Caco-2 (cell line): ENCODE data around the gene PLOD1. TPM values are rescaled to one million over a fixed set of nuclear protein-coding genes. Genes with fewer than 3 reads are reported as not detected.
A peak's percentile ranks its signal among the peaks of the same experiment; 100 is the strongest.
"Not testable (repeated sequence)": the region's sequence is repeated elsewhere in the genome, so short reads cannot be mapped to it uniquely, and the experiment has no call there.

Source experiments
- BruUV-seq: library from RNA; stranded (reverse); fragments of 400-500 nt; replicated peaks from 2 replicates; lab custom pipeline; 2021; lab: Mats Ljungman, UMichigan
- CTCF ChIA-PET: fragments of 300-600 bp; sonication (Branson Sonifier 250); formaldehyde crosslinking; loops from one replicate; lab custom pipeline; 2022; ENCODE audit warnings: antibody characterized with exemption; lab: Charles Lee
- POLR2A ChIA-PET: fragments of 300-600 bp; sonication (Branson Sonifier 250); formaldehyde crosslinking; loops from one replicate; lab custom pipeline; 2022; ENCODE audit warnings: antibody characterized with exemption; lab: Charles Lee
- DNase-seq, 2 experiments: peaks; one replicate each; pipeline versions ENCODE4 v3.0.0 to v3.0.0-alpha.2; 2020 to 2022
- H3K27me3 ChIP-seq: replicated peaks from 2 replicates; pipeline ENCODE4 v1.6.0; 2011; ENCODE audit warnings: low read length; ENCODE audit not compliant: control insufficient read depth, insufficient read depth
- H3K36me3 ChIP-seq: 2 replicates; pipeline ENCODE4 v1.5.1; 2011; ENCODE audit warnings: low read length; ENCODE audit not compliant: control insufficient read depth, insufficient read depth
- H3K4me1 ChIP-seq: fragments of 250-450 bp; sonication (Bioruptor Pico); 2 replicates; pipeline ENCODE4 v1.5.1; 2020; ENCODE audit warnings: mild to moderate bottlenecking
- H3K4me3 ChIP-seq: 2 replicates; pipeline ENCODE4 v1.5.1; 2011; ENCODE audit warnings: low read depth, mild to moderate bottlenecking, control low read depth, low read length
- H3K9me3 ChIP-seq: fragments of 250-450 bp; sonication (Bioruptor Pico); 2 replicates; pipeline ENCODE4 v1.5.1; 2020; ENCODE audit warnings: mild to moderate bottlenecking, moderate library complexity
- H3K27ac Mint-ChIP-seq: one replicate; pipeline ENCODE4 v1.8.0; 2022; ENCODE audit warnings: mixed read lengths; ENCODE audit not compliant: unreplicated experiment
- H3K27me3 Mint-ChIP-seq: one replicate; pipeline ENCODE4 v1.8.0; 2022; ENCODE audit warnings: mixed read lengths; ENCODE audit not compliant: insufficient read depth, unreplicated experiment
- H3K36me3 Mint-ChIP-seq: one replicate; pipeline ENCODE4 v1.8.0; 2022; ENCODE audit warnings: mild to moderate bottlenecking, mixed read lengths; ENCODE audit not compliant: insufficient read depth, unreplicated experiment
- H3K4me1 Mint-ChIP-seq: one replicate; pipeline ENCODE4 v1.8.0; 2022; ENCODE audit warnings: low read depth, mixed read lengths; ENCODE audit not compliant: unreplicated experiment
- H3K4me3 Mint-ChIP-seq: one replicate; pipeline ENCODE4 v1.8.0; 2022; ENCODE audit warnings: mild to moderate bottlenecking, moderate library complexity, mixed read lengths; ENCODE audit not compliant: unreplicated experiment
- H3K9me3 Mint-ChIP-seq: one replicate; pipeline ENCODE4 v1.8.0; 2022; ENCODE audit warnings: mixed read lengths; ENCODE audit not compliant: unreplicated experiment
- CTCF ChIP-seq, 2 experiments: fragments of 200-600 bp in 1 of 2; IDR thresholded peaks; 1 replicate in 1 of 2; 2 replicates in 1 of 2; pipeline versions ENCODE4 v1.5.1 to v1.8.0; 2011 to 2022; ENCODE audit warnings: antibody characterized with exemption in 1 of 2, control low read depth in 1 of 2, inconsistent platforms in 1 of 2, low read depth in 1 of 2, low read length in 1 of 2, mild to moderate bottlenecking in 1 of 2, moderate library complexity in 1 of 2; ENCODE audit not compliant: insufficient read depth in 1 of 2, severe bottlenecking in 1 of 2, unreplicated experiment in 1 of 2
- intact Hi-C: fragments of 100-400 bp; cut with micrococcal nuclease; formaldehyde crosslinking; loops from one replicate; pipeline ENCODE4 v1.10.0; 2022; ENCODE audit not compliant: unreplicated experiment
- total RNA-seq: library from RNA; stranded (reverse); gene quantifications from 2 replicates; pipeline ENCODE4 v1.2.3, GENCODE V29; 2022

Gene PLOD1
- total RNA-seq, 1 experiment from 2014 or later = 89.3 TPM

GRCh38 chr1:11906870-11907269, 27.6 kb upstream of the PLOD1 start:
- TF ChIP-seq CTCF (IDR thresholded peaks at IDR 0.05; ENCODE audit: insufficient read depth in 1 of 2, low read depth in 1 of 2, low read length in 1 of 2, severe bottlenecking in 1 of 2, unreplicated experiment in 1 of 2) = no peak
- Mint-ChIP-seq H3K9me3 (no peaks in the 10 kb centered on the region), H3K27ac (no peak overlapping the region), H3K27me3 (peaks cover 5% of the 10 kb centered on the region), H3K4me1 (peaks cover 14% of the 10 kb centered on the region), H3K36me3 (peaks cover 43% of the 10 kb centered on the region), H3K4me3 (no peak overlapping the region)
- CTCF ChIA-PET = no interaction called here
- no peak overlapping the region for H3K4me3 ChIP-seq
- no peaks in the 10 kb centered on the region for H3K9me3 ChIP-seq
- no peak for DNase-seq
- intact Hi-C loops = loop anchor here (5.0 kb wide), 1 partner anchor 70 kb away; no protein-coding TSS in a partner anchor
- H3K27me3 ChIP-seq = no peaks in the 10 kb centered on the region
- H3K4me1 ChIP-seq = 0 out of 2 replicates have a peak, but pooled peaks cover 7% of the 10 kb centered on the region
- POLR2A ChIA-PET = no interaction called here
- no peaks in the 10 kb centered on the region for H3K36me3 ChIP-seq
- no TSS peak for BruUV-seq

- Histone ChIP-seq H3K4me1 (0 out of 2 replicates have a peak, but pooled peaks cover 7% of the 10 kb centered on the region), H3K36me3 (no peaks in the 10 kb centered on the region), H3K4me3 (no peak overlapping the region), H3K9me3 (no peaks in the 10 kb centered on the region), H3K27me3 (no peaks in the 10 kb centered on the region)
- intact Hi-C loops = loop anchor here (1.0 to 5.0 kb wide), 3 partner anchors 19 to 70 kb away; partner anchors contain the start of gene KIAA2013
- H3K4me3 Mint-ChIP-seq = peak overlapping the region; percentile 99
- H3K4me1 Mint-ChIP-seq = peaks cover 14% of the 10 kb centered on the region
- no TSS peak for BruUV-seq
- peak overlapping the region; percentile 99 for H3K27ac Mint-ChIP-seq
- TF ChIP-seq CTCF (IDR thresholded peaks at IDR 0.05; ENCODE audit: insufficient read depth in 1 of 2, low read depth in 1 of 2, low read length in 1 of 2, severe bottlenecking in 1 of 2, unreplicated experiment in 1 of 2) = peak in 1 of 2 experiments; percentile 72
- peaks cover 5% of the 10 kb centered on the region for H3K27me3 Mint-ChIP-seq
- peak; percentile 91 to 95 for DNase-seq
- CTCF ChIA-PET = interaction anchor here (0.6 to 3.0 kb wide), 6 partner anchors 48 to 262 kb away, joined by 3 to 36 read pairs (median 4); partner anchors contain the start of gene MIIP
- POLR2A ChIA-PET = interaction anchor here (0.6 to 3.9 kb wide), 20 partner anchors 8 to 254 kb away, joined by 3 to 57 read pairs (median 6); partner anchors contain the start of genes CLCN6, KIAA2013, MFN2 and MIIP
- no peaks in the 10 kb centered on the region for H3K9me3 Mint-ChIP-seq
- peaks cover 43% of the 10 kb centered on the region for H3K36me3 Mint-ChIP-seq
Measured at GRCh38 chr1:11907275-11908094, 27.0 kb upstream of the PLOD1 start.

GRCh38 chr1:11908095-11908675, 26.3 kb upstream of the PLOD1 start:
- peak; percentile 84 to 88 for DNase-seq
- POLR2A ChIA-PET = interaction anchor here (0.5 to 3.9 kb wide), 25 partner anchors 9 to 646 kb away, joined by 3 to 57 read pairs (median 5); partner anchors contain the start of genes CLCN6, KIAA2013, MFN2 and MIIP
- intact Hi-C loops = loop anchor here (1.0 to 5.0 kb wide), 3 partner anchors 19 to 71 kb away; partner anchors contain the start of gene KIAA2013
- H3K4me1 ChIP-seq = 0 out of 2 replicates have a peak, but pooled peaks cover 7% of the 10 kb centered on the region
- TF ChIP-seq CTCF (IDR thresholded peaks at IDR 0.05; ENCODE audit: insufficient read depth in 1 of 2, low read depth in 1 of 2, low read length in 1 of 2, severe bottlenecking in 1 of 2, unreplicated experiment in 1 of 2) = no peak
- Mint-ChIP-seq H3K27ac (peak overlapping the region; percentile 99), H3K36me3 (peaks cover 43% of the 10 kb centered on the region), H3K9me3 (no peaks in the 10 kb centered on the region), H3K4me3 (peak overlapping the region; percentile 99), H3K27me3 (peaks cover 5% of the 10 kb centered on the region), H3K4me1 (peaks cover 14% of the 10 kb centered on the region)
- H3K9me3 ChIP-seq = no peaks in the 10 kb centered on the region
- TSS peak; percentile 100 for BruUV-seq
- CTCF ChIA-PET = interaction anchor here (0.5 to 3.0 kb wide), 7 partner anchors 49 to 262 kb away, joined by 3 to 36 read pairs (median 3); partner anchors contain the start of gene MIIP
- no peaks in the 10 kb centered on the region for H3K36me3 ChIP-seq
- H3K27me3 ChIP-seq = no peaks in the 10 kb centered on the region
- peak overlapping the region; percentile 55 for H3K4me3 ChIP-seq

- CTCF ChIA-PET, H3K27me3 Mint-ChIP-seq, H3K4me3 Mint-ChIP-seq, BruUV-seq, H3K27me3 ChIP-seq, H3K9me3 Mint-ChIP-seq, H3K36me3 ChIP-seq, H3K4me1 ChIP-seq, H3K4me3 ChIP-seq, H3K9me3 ChIP-seq, DNase-seq, intact Hi-C loops, H3K27ac Mint-ChIP-seq: not testable (repeated sequence)
- POLR2A ChIA-PET = interaction anchor here (3.9 kb wide), 1 partner anchor 69 kb away, joined by 57 read pairs; the partner anchor contains the start of gene MFN2
- Mint-ChIP-seq H3K4me1 (peaks cover 14% of the 10 kb centered on the region), H3K36me3 (peaks cover 40% of the 10 kb centered on the region)
Measured at GRCh38 chr1:11910914-11911228, 23.6 kb upstream of the PLOD1 start.
